ENCODE results near the gene EFNB2. TPM values are rescaled to one million over a fixed set of nuclear protein-coding genes. Genes with fewer than 3 reads are reported as not detected.

EFNB2 gene
- total RNA-seq, 1 donor from 2014 or later: 47.0 TPM

GRCh38 chr13:106443607-106444322 lies 91.7 kb downstream of the EFNB2 start:
- no peaks in the 10 kb centered on the region for H3K4me1 ChIP-seq
- no peaks in the 10 kb centered on the region for H3K27me3 ChIP-seq (ENCODE audit: low read depth)
- DNase-seq (no peak), ATAC-seq (no peak)
- no peak overlapping the region for H3K4me3 ChIP-seq
- intact Hi-C loops (cut with DNase I): no loop called here
- H3K36me3 ChIP-seq: no peaks in the 10 kb centered on the region
- no peak overlapping the region for H3K27ac ChIP-seq
- TF ChIP-seq CTCF (IDR thresholded peaks at IDR 0.05): no peak
- H3K9me3 ChIP-seq: no peaks in the 10 kb centered on the region

DNA sequence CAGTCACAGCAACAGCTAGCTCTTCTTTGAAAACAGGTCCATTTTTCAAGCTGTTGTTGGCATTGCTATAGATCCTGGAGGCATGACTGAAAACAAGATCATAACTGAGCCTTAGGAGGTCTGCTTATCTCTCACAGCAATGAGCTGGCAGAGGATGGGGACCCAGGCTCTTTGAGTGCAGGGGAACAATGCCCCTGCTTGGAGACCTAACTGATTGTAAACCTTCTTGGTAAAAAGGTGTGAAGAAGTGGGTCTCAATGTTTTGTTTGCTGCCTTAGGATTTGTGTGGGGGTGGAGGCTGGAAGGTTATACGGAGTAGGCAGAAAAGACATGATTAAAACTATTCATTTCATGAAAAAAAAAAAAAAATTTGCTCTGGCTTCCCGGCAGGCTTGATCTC lies 94.6 kb downstream of the EFNB2 start:
- H3K27ac ChIP-seq: no peak overlapping the region
- H3K4me1 ChIP-seq: no peaks in the 10 kb centered on the region
- DNase-seq: no peak
- H3K27me3 ChIP-seq (ENCODE audit: low read depth): no peaks in the 10 kb centered on the region
- H3K4me3 ChIP-seq: no peak overlapping the region
- intact Hi-C loops (cut with DNase I): no loop called here
- no peaks in the 10 kb centered on the region for H3K9me3 ChIP-seq
- TF ChIP-seq CTCF (IDR thresholded peaks at IDR 0.05): no peak
- H3K36me3 ChIP-seq: no peaks in the 10 kb centered on the region
- ATAC-seq: no peak

Other genes starting within 250 kb of the EFNB2 start
- gene ARGLU1, start 32.5 kb upstream of the EFNB2 start, total RNA-seq: 108 TPM